Gastrocnemius medialis (tissue), 4 donors: Measurements from ENCODE around the gene REL.

Source experiments
- CTCF ChIP-seq, 5 experiments: fragments of 450-650 bp in 3 of 5; fragments of 200-600 bp in 2 of 5; sonication (generic) in 2 of 5; IDR thresholded peaks in 4 of 5; conservative IDR thresholded peaks in 1 of 5; 1 replicate in 4 of 5; 2 replicates in 1 of 5; pipeline ENCODE4 v1.5.1; 2016 to 2019; ENCODE audit warnings: antibody characterized with exemption in 5 of 5, mild to moderate bottlenecking in 3 of 5, moderate library complexity in 3 of 5
- POLR2A ChIP-seq, 2 donors: fragments of 450-650 bp; IDR thresholded peaks; one replicate each; pipeline ENCODE4 v1.6.1; 2017; ENCODE audit warnings: antibody characterized with exemption in 2 of 2, mild to moderate bottlenecking in 2 of 2, moderate library complexity in 2 of 2

GRCh38 chr2:60868589-60869273 lies 12.6 kb upstream of the REL start:
- no peak for TF ChIP-seq CTCF (IDR thresholded peaks at IDR 0.05 in 4 of 5, conservative IDR thresholded peaks at IDR 0.05 in 1 of 5)
- no peak for TF ChIP-seq POLR2A (IDR thresholded peaks at IDR 0.05)
